Measurements from ENCODE around the gene SDR9C7.
"Not testable (repeated sequence)": the region's sequence is repeated elsewhere in the genome, so short reads cannot be mapped to it uniquely, and the experiment has no call there.

The SDR9C7 gene

DNA sequence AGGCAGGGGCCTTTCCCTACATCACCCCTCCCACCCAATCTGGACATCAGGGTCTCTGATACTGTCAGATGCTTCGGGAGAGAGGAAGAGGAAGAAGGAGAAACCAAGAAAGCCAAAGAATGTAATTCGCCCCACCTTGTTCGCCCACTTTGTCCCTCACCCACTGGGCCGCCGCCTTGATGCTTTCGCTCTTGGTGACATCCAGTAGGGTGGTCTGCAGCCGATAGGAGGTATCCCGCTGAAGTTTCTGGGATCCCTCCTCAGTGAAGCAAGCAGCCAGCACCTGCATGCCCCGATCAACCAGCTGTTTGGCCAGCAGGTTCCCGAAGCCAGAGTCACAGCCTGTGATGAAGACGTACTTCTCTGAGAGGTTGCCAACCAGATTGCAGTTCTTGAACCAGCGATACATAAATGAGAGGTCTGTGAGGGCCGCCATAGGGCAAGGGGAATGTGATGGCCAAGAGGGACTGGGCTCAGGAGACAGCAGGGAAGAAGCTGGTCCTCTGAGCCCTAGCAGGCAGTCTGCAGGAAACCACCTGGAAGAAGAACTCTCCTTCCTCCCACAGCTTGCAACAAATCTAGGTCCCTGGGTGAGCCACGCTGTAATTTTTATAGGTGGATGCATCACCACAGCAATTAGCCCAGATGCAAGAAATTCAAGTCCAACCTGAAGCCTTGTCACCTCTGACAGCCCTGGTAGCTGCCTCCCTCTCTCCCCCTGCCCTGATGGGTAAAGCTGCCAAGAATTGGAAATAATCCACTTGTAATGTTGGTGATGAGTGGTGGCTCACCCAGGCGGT is at the start of gene SDR9C7:
Gene SDR9C7, minus strand, starts transcription at position 583 of the 800 bp plus-strand sequence. Its CDS starts 147 bp downstream, at position 436.
- DNase-seq (ENCODE audit: low spot score) = no peak

DNA sequence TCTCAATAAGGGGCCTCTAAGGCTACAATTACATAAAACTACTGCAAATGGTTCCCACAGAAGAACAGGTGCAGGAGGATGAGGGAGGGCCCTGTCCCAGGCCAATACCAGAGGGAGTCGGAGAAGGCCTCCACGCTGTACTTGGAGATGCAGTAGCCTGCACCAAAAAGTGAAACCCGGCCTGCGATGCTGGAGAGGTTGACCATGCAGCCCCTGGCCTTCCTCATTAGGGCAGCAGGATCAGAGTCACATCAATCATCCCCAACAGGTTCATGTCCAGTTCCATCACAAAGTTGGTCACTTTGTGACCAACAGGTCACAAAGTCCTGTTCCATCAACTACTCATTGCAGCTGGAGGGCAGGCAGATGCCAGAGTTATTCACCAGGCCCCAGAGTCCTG is 49.2 kb upstream of the SDR9C7 start:
- DNase-seq (ENCODE audit: low spot score) = no peak

- DNase-seq (ENCODE audit: low spot score) = not testable (repeated sequence)
These were observed 48.5 kb upstream of the SDR9C7 start for GRCh38 chr12:56982578-56983236.

GRCh38 chr12:56980941-56981530 is 46.8 kb upstream of the SDR9C7 start:
- DNase-seq (ENCODE audit: low spot score) = no peak

DNA sequence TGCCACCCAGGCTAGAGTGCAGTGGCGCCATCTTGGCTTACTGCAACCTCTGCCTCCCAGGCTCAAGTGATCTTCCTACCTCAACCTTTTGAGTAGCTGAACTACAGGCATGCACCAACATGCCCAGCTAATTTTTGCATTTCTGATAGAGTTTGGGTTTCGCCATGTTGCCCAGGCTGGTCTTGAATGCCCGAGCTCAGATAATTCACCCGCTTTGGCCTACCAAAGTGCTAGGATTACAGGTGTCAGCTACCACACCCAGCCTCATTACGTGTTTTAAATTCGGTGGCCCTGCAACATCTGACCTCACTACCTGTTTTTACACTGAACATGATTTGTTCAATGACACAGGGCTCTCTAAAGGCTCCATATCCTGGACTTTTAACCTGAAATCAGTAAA is 46.1 kb upstream of the SDR9C7 start:
- DNase-seq (ENCODE audit: low spot score) = no peak

DNA sequence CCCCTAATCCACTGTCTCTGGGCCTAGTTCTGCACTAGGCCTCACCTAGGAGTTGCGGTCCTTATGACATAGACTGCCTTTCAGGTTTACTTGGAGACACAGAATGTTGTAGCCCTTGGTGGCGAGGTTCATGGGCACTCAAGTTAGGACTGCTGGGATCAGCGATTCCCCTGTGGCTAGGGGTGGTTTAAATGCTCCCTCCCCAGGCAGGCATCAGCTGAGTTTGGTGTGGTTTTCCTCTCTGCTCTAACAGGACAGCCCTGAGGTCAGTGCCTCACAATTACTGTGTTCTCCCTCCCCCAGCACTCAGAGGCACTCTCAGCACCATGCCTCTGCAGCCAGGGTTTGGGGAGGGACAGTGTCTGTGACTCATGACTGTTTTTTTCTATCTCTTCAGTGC is 45.4 kb upstream of the SDR9C7 start:
- no peak for DNase-seq (ENCODE audit: low spot score)

- no peak for DNase-seq (ENCODE audit: low spot score)
These were observed 44.4 kb upstream of the SDR9C7 start for GRCh38 chr12:56978397-56979138.

DNA sequence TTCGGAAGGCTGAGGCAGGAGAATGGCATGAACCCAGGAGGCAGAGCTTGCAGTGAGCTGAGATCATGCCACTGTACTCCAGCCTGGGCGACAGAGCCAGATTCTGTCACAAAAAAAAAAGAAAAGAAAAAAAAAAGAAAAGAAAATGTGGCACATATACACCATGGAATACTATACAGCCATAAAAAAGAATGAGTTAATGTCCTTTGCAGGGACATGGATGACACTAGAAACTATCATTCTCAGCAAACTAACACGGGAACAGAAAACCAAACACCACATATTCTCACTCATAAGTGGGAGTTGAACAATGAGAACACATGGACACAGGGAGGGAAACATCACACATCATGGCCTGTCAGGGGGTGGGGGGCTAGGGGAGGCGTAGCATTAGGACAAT is 43.2 kb upstream of the SDR9C7 start:
- not testable (repeated sequence) for DNase-seq (ENCODE audit: low spot score)

GRCh38 chr12:56974224-56974623 is 40.0 kb upstream of the SDR9C7 start:
- not testable (repeated sequence) for DNase-seq (ENCODE audit: low spot score)

DNA sequence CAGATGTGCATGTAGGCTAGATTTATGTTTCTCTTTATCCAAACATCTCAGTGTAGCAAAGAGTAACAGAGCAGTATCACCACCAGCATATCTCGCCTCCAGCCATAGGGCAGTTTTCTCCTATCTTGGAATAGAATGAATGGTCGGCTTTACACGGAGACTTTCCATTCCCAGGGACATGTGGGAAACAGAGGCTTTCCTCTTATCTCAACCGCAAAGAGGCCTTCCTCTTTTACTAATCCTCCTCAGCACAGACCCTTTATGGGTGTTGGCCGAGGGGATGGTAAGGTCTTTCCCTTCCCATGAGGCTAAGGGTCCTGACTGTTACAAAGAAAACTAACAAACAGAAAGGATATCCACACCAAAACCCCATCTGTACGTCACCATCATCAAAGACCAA is 34.7 kb upstream of the SDR9C7 start:
- DNase-seq (ENCODE audit: low spot score) = not testable (repeated sequence)

DNA sequence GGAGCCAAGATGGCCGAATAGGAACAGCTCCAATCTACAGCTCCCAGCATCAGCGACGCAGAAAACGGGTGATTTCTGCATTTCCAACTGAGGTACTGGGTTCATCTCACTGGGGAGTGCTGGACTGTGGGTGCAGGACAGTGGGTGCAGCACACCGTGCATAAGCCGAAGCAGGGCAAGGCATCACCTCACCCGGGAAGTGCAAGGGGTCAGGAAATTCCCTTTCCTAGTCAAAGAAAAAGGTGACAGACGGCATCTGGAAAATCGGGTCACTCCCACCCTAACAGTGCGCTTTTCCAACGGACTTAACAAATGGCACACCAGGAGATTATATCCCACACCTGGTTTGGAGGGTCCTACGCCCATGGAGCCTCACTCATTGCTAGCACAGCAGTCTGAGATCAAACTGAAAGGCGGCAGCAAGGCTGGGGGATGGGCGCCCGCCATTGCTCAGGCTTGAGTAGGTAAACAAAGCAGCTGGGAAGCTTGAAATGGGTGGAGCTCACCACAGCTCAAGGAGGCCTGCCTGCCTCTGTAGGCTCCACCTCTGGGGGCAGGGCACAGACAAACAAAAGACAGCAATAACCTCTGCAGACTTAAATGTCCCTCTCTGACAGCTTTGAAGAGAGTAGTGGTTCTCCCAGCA is 31.9 kb upstream of the SDR9C7 start:
- not testable (repeated sequence) for DNase-seq (ENCODE audit: low spot score)

- DNase-seq (ENCODE audit: low spot score) = not testable (repeated sequence)
These were observed 30.9 kb upstream of the SDR9C7 start for GRCh38 chr12:56965124-56965523.

DNA sequence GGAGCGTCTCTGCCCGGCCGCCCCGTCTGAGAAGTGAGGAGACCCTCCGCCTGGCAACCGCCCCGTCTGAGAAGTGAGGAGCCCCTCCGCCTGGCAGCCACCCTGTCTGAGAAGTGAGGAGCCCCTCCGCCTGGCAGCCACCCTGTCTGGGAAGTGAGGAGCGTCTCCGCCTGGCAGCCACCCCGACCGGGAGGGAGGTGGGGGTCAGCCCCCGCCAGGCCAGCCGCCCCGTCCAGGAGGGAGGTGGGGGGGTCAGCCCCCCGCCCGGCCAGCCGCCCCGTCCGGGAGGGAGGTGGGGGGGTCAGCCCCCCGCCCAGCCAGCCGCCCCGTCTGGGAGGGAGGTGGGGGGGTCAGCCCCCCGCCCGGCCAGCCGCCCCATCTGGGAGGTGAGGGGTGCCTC is 29.3 kb upstream of the SDR9C7 start:
- not testable (repeated sequence) for DNase-seq (ENCODE audit: low spot score)

GRCh38 chr12:56962247-56962646 is 28.0 kb upstream of the SDR9C7 start:
- not testable (repeated sequence) for DNase-seq (ENCODE audit: low spot score)

GRCh38 chr12:56958422-56958821 is 24.2 kb upstream of the SDR9C7 start:
- DNase-seq (ENCODE audit: low spot score) = no peak

DNA sequence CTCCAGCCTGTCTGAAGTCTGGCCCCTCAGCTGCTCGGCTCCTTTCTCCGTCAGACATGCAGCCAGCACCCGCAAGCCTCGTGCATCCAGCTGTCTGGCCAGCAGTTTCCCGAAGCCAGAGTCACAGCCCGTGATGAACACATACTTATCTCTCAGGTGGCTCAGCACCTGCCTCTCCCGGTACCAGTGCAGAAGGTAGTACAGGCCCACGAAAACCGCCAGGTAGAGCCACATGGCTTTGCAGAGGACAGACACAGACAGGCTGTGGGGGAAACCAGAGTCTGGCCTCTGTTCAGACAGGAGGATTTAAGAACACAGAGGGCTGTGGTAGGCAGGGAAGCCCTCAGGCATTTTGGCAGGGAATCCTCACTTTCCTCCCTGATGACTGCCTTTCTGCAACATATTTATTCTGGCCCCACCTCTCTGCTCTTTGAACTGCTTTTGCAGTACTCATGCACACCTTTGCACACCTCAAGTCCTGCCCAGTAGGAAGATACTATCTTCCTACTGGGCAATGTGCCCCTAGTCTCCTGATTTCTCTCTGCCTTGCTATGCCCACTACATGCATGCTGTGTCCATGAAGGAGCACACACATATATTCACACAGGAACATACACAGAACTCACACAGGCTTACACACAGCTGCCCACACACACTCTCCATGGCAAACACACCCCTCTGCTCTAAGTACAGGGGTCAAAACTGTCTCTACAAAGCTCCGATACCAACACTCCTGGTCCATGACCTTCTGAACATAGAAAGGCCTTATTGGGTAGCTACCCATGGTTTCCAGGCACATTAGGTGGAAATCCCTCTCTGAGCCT is 23.2 kb upstream of the SDR9C7 start, which contains the start of gene RDH16:
Gene RDH16, minus strand, starts transcription at position 380 of the 824 bp plus-strand sequence. Its CDS starts 146 bp downstream, at position 234.
- no peak for DNase-seq (ENCODE audit: low spot score)

DNA sequence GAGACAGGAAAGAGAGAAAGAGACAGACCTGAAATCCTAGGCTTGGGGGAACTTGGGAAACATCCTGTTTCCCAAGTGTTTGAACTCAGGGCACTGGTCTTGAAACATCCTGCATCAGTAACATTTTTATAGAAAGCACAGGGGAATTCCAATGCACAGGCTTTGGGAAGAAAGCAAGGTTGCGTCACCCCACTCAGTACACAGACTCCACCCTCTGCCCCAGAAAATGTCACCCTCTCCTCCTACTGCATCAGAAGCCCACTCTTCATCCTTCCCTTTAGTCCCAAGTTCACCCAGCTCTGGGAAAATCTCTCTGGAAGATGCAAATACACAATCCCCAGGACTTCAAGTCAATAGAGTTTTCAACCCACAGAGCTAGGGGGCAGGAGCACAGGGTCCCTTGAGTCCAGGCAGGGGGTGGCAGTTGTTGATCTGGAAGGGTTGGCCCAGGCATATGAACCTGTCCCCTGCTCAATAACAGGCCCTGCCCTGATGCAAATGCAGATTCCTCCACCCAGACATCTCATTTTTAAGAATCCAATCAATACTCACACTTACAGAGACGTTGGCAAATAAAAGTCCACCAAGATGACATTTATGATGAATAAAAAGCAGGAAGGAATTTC is 21.5 kb upstream of the SDR9C7 start:
- DNase-seq (ENCODE audit: low spot score) = peak; percentile 56

DNA sequence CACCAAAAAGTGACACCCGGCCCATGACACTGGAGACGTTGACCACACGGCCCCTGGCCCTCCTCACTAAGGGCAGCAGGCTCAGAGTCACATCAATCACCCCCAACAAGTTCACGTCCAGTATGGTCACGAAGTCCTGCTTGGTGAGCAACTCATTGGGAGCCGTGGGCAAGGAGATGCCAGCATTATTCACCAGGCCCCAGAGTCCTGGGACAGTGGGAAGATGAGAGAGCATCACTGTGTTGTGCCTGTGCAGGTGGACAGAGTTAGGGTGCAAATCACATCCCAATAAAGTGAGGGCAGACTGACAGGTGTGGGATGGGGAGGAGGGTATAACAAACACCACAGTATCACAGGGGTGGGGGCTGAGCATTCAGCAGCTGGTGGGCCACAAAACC is 20.7 kb upstream of the SDR9C7 start:
- no peak for DNase-seq (ENCODE audit: low spot score)

- no peak for DNase-seq (ENCODE audit: low spot score)
These were observed 20.1 kb upstream of the SDR9C7 start for GRCh38 chr12:56954057-56954957.
